GM18502 (cell line): ENCODE results near the gene NOL4L.

Source experiments
- ATAC-seq: cut with Tn5 transposase; IDR thresholded peaks from one replicate; pipeline ENCODE4 v1.9.1; 2021; ENCODE audit warnings: mild to moderate bottlenecking; ENCODE audit not compliant: unreplicated experiment, poor library complexity

NOL4L gene

GRCh38 chr20:32577657-32578056 is 7.5 kb downstream of the NOL4L start:
- no peak for ATAC-seq

GRCh38 chr20:32577023-32577422 is 8.1 kb downstream of the NOL4L start:
- no peak for ATAC-seq

GRCh38 chr20:32576560-32576959 is 8.6 kb downstream of the NOL4L start:
- no peak for ATAC-seq

- ATAC-seq, result no peak
Measured at GRCh38 chr20:32575805-32576204, 9.3 kb downstream of the NOL4L start.

- ATAC-seq, result no peak
Measured at GRCh38 chr20:32575227-32575581, 9.9 kb downstream of the NOL4L start.

- no peak for ATAC-seq
Measured at GRCh38 chr20:32574296-32575226, 10.6 kb downstream of the NOL4L start.

- no peak for ATAC-seq
Measured at GRCh38 chr20:32573167-32573851, 11.8 kb downstream of the NOL4L start.

- no peak for ATAC-seq
Measured at GRCh38 chr20:32572271-32572968, 12.7 kb downstream of the NOL4L start.

GRCh38 chr20:32571566-32571965 is 13.6 kb downstream of the NOL4L start:
- ATAC-seq, result no peak

GRCh38 chr20:32570401-32571190 is 14.5 kb downstream of the NOL4L start:
- ATAC-seq, result no peak

GRCh38 chr20:32569380-32570305 is 15.5 kb downstream of the NOL4L start:
- no peak for ATAC-seq

GRCh38 chr20:32569018-32569379 is 16.1 kb downstream of the NOL4L start:
- ATAC-seq, result no peak

- ATAC-seq, result no peak
Measured at GRCh38 chr20:32567384-32568178, 17.6 kb downstream of the NOL4L start.

- no peak for ATAC-seq
Measured at GRCh38 chr20:32566379-32567374, 18.5 kb downstream of the NOL4L start.

GRCh38 chr20:32565735-32566032 is 19.4 kb downstream of the NOL4L start:
- ATAC-seq, result no peak

- ATAC-seq, result no peak
Measured at GRCh38 chr20:32564921-32565734, 20.0 kb downstream of the NOL4L start.

- no peak for ATAC-seq
Measured at GRCh38 chr20:32564440-32564839, 20.7 kb downstream of the NOL4L start.
